Heart left ventricle (tissue), 13 donors: ENCODE results near the gene MFNG.

Experiments used
- CTCF ChIP-seq, 12 donors: fragments of 200-600 bp; sonication (generic) in 4 of 12; IDR thresholded peaks; one replicate each; pipeline versions ENCODE4 v1.5.0 to v1.8.0; 2018 to 2022; ENCODE audit warnings: antibody characterized with exemption in 12 of 12, mild to moderate bottlenecking in 5 of 12
- POLR2A ChIP-seq, 2 donors: fragments of 450-650 bp; IDR thresholded peaks; one replicate each; pipeline ENCODE4 v1.6.1; 2017; ENCODE audit warnings: antibody characterized with exemption in 2 of 2, mild to moderate bottlenecking in 2 of 2, moderate library complexity in 2 of 2
- donor health status: ischemic (EF 13 %, LVEDD 7.1; RV severe dilation, severe dysfunction).
- donor health status: DM: no; HTN: yes; CAD: no.
- donor health status: DM: no; HTN: no; CAD: no.
- donor health status: ischemic (EF 25% LVEDD 6.9; RV normal size, moderate dysfunction).
- donor health status: ischemic (EF 25% LVEDD 5.7; RV mildly dilated, moderate dysfunction).
- donor health status: ischemic (EF 35%, LVEDD 5.7; RV mildly dilated, moderate dysfunction).
- donor health status: nonischemic (EF 11% LVEDD 7.7; RV severe dilation, severe dysfunction).
- donor health status: DM: yes; HTN: yes; CAD: no.
- donor health status: PGD.
- donor health status: ischemic (EF 29% LVEDD 5.4; RV normal size, mild dysfunction).
- donor health status: nonischemic (EF 23%, LVEDD 6.1; RV moderate dilation, normal function).

GRCh38 chr22:37483050-37483449, 3.1 kb downstream of the MFNG start:
- TF ChIP-seq CTCF (IDR thresholded peaks at IDR 0.05) (no peak), POLR2A (IDR thresholded peaks at IDR 0.05) (no peak)
